Tibial nerve (tissue), 3 donors: ENCODE data around the gene PLB1.

ENCODE experiments used
- CTCF ChIP-seq, 5 experiments: fragments of 200-600 bp in 3 of 5; fragments of 450-650 bp in 2 of 5; sonication (generic) in 3 of 5; IDR thresholded peaks; one replicate each; pipeline ENCODE4 v1.5.1; 2016 to 2019; ENCODE audit warnings: antibody characterized with exemption in 5 of 5, mild to moderate bottlenecking in 3 of 5, moderate library complexity in 2 of 5
- POLR2A ChIP-seq, 2 donors: fragments of 450-650 bp; IDR thresholded peaks; one replicate each; pipeline ENCODE4 v1.6.1; 2017; ENCODE audit warnings: antibody characterized with exemption in 2 of 2, mild to moderate bottlenecking in 2 of 2, moderate library complexity in 2 of 2

- TF ChIP-seq CTCF (IDR thresholded peaks at IDR 0.05) (no peak), POLR2A (IDR thresholded peaks at IDR 0.05) (no peak)
Measured at GRCh38 chr2:28515176-28515751, 19.4 kb downstream of the PLB1 start.
